Testis (tissue), 3 donors: ENCODE measurements around the gene IFITM1. TPM values are rescaled to one million over a fixed set of nuclear protein-coding genes. Genes with fewer than 3 reads are reported as not detected.

Experiments
- DNase-seq: peaks from one replicate; pipeline ENCODE4 v3.0.0-alpha.2; 2019
- H3K27ac ChIP-seq, 2 donors: fragments of 200-600 bp; sonication (generic); one replicate each; pipeline ENCODE4 v1.5.1; 2019
- H3K27me3 ChIP-seq: fragments of 200-600 bp; sonication (generic); one replicate; pipeline ENCODE4 v1.5.1; 2019
- H3K36me3 ChIP-seq: fragments of 200-600 bp; sonication (generic); one replicate; pipeline ENCODE4 v1.5.1; 2017; ENCODE audit warnings: low read depth; ENCODE audit errors: missing control alignments
- H3K4me1 ChIP-seq: fragments of 200-600 bp; sonication (generic); one replicate; pipeline ENCODE4 v1.5.1; 2019
- H3K4me3 ChIP-seq, 2 donors: fragments of 200-600 bp; sonication (generic); one replicate each; pipeline ENCODE4 v1.5.1; 2017 to 2019
- H3K9me3 ChIP-seq: fragments of 200-600 bp; sonication (generic); one replicate; pipeline ENCODE4 v1.5.1; 2017
- CTCF ChIP-seq, 3 experiments: fragments of 450-650 bp in 2 of 3; fragments of 200-600 bp in 1 of 3; sonication (generic) in 1 of 3; IDR thresholded peaks; one replicate each; pipeline ENCODE4 v1.5.1; 2016 to 2019; ENCODE audit warnings: antibody characterized with exemption in 3 of 3, mild to moderate bottlenecking in 2 of 3, moderate library complexity in 1 of 3
- POLR2A ChIP-seq: fragments of 450-650 bp; IDR thresholded peaks from one replicate; pipeline ENCODE4 v1.6.1; 2017; ENCODE audit warnings: antibody characterized with exemption, mild to moderate bottlenecking, moderate library complexity
- WGBS, 2 donors: methylation state at CpG; one replicate each; pipeline ENCODE4 v1.1.5; 2018; 5-methylcytosine and 5-hydroxymethylcytosine counted together
- intact Hi-C: fragments of 100-400 bp; cut with DNase I; formaldehyde crosslinking; loops from one replicate; pipeline ENCODE4 v1.15.1; 2023; ENCODE audit warnings: low total_unique reads
- polyA plus RNA-seq: library from polyadenylated mRNA; stranded (reverse); fragments of 350-450 nt; fragmentation: Illumina TruSeq; extraction: RNeasy Lipid Tissue Mini Kit (QIAGEN cat#74804); gene quantifications from one replicate; pipeline ENCODE4 v1.2.3, GENCODE V29; 2014; ENCODE audit warnings: low read depth, low replicate concordance; ENCODE audit not compliant: insufficient read depth
- total RNA-seq, 2 donors: library from RNA; depleted of rRNA; stranded (reverse); fragments of >200 nt; gene quantifications; one replicate each; pipeline ENCODE4 v1.2.3, GENCODE V29; 2016

The IFITM1 gene
- total and polyA plus RNA-seq, 3 donors from 2014 or later = 63.1 to 146 (median 93.3) TPM

- Histone ChIP-seq H3K4me1 (peaks cover 38% of the 10 kb centered on the region), H3K36me3 (no peaks in the 10 kb centered on the region), H3K9me3 (no peaks in the 10 kb centered on the region), H3K4me3 (no peak overlapping the region), H3K27me3 (no peaks in the 10 kb centered on the region), H3K27ac (peak overlapping the region in 1 of 2 donors; percentile 82)
- TF ChIP-seq POLR2A (no peak), CTCF (IDR thresholded peaks at IDR 0.05) (no peak)
- 71 to 79% methylated on average over 6 of the region's 6 CpGs for WGBS, 2 donors
- intact Hi-C loops = no loop called here
- DNase-seq = no peak
These were observed 23.9 kb downstream of the IFITM1 start for GRCh38 chr11:337711-338110.

- Histone ChIP-seq H3K36me3 (no peaks in the 10 kb centered on the region), H3K27ac (no peak overlapping the region), H3K4me1 (peaks cover 26% of the 10 kb centered on the region), H3K27me3 (no peaks in the 10 kb centered on the region), H3K9me3 (no peaks in the 10 kb centered on the region), H3K4me3 (no peak overlapping the region)
- intact Hi-C loops = no loop called here
- TF ChIP-seq POLR2A (no peak), CTCF (IDR thresholded peaks at IDR 0.05) (no peak)
- WGBS, 2 donors = 92 to 94% methylated on average over 2 of the region's 2 CpGs
- DNase-seq = no peak
These were observed 26.1 kb downstream of the IFITM1 start for GRCh38 chr11:339963-340362.

- 68 to 72% methylated on average over 5 of the region's 5 CpGs for WGBS, 2 donors
- Histone ChIP-seq H3K27me3 (no peaks in the 10 kb centered on the region), H3K4me3 (no peak overlapping the region), H3K27ac (no peak overlapping the region), H3K9me3 (no peaks in the 10 kb centered on the region), H3K4me1 (peaks cover 18% of the 10 kb centered on the region), H3K36me3 (no peaks in the 10 kb centered on the region)
- intact Hi-C loops = no loop called here
- no peak for DNase-seq
- TF ChIP-seq POLR2A (no peak), CTCF (IDR thresholded peaks at IDR 0.05) (no peak)
These were observed 27.0 kb downstream of the IFITM1 start for GRCh38 chr11:340539-341512.

- Histone ChIP-seq H3K36me3 (no peaks in the 10 kb centered on the region), H3K27ac (no peak overlapping the region), H3K27me3 (no peaks in the 10 kb centered on the region), H3K4me3 (no peak overlapping the region), H3K4me1 (peaks cover 4% of the 10 kb centered on the region), H3K9me3 (no peaks in the 10 kb centered on the region)
- no peak for TF ChIP-seq CTCF (IDR thresholded peaks at IDR 0.05)
- intact Hi-C loops = no loop called here
- DNase-seq = no peak
- 76 to 81% methylated on average over 3 of the region's 3 CpGs for WGBS, 2 donors
These were observed 28.5 kb downstream of the IFITM1 start for GRCh38 chr11:342328-342727.
